Measurements from ENCODE around the gene TLE4.

DNA sequence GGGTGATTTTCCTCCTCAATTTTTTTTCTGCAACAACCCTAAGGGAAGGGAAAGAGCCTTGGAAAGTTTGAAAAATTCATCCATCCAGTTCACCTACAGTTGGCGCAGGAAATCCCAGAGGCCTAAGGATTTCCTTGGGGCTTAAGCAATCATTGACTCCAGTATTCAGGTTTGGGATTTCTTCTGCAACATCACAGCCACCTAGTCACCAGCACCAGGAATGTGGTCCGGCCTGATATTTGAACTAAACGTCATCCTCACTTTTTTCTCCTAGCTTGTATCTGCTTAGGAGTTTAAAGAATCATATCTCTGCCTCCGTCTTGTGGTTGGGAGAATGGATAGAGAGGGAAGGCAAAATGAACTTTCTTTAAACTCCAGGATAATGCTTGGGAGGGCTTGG, 20.2 kb upstream of the TLE4 start:
- TF ChIP-seq GATA2 (IDR thresholded peaks at IDR 0.05; ENCODE audit: low read depth, low read length) = no peak
- no peak for TF ChIP-seq GATA3 (IDR thresholded peaks at IDR 0.05; ENCODE audit: low read depth, low read length)

Measured in SH-SY5Y (cell line).